ENCODE results near the gene VPS13D.

- no peak for TF ChIP-seq EZH2 (IDR thresholded peaks at IDR 0.05; ENCODE audit: borderline replicate concordance, low read depth, low read length, severe bottlenecking)
- TF ChIP-seq CTCF (IDR thresholded peaks at IDR 0.05; ENCODE audit: borderline replicate concordance, extremely low read depth, low read length, poor library complexity, severe bottlenecking), result no peak
Observed at GRCh38 chr1:12453400-12454343, 223.8 kb downstream of the VPS13D start.
